ENCODE data around the gene PRTN3.

PRTN3 gene, protein sequence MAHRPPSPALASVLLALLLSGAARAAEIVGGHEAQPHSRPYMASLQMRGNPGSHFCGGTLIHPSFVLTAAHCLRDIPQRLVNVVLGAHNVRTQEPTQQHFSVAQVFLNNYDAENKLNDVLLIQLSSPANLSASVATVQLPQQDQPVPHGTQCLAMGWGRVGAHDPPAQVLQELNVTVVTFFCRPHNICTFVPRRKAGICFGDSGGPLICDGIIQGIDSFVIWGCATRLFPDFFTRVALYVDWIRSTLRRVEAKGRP

DNA sequence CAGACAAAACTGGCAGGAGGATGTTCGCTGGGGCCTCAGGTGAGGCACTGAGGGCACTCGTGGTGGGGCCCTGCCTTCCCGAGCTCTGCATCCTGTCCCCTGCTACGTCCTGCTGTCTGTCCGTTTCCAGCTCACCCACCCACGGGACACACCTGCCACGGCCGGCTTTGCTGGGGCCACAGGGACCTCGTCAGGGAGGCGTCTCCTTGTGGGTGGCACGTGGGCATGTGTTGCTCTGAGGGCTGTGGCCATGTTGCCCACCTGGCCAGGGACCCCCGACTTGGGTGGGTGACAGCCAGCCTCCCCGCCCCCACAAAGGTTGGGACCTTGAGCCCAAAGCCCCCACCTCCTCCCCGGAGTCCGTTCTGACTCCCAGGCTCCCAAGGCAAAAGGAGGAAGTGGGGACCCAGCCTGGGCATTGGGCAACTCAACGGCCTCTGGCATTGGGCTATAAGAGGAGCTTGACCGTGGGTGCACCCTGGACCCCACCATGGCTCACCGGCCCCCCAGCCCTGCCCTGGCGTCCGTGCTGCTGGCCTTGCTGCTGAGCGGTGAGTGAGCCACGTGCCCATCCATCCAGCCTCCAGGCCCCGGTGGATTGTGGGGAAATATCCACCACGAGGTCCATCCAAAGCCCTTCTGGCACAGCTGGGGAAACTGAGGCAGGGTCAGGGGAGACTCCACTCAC is at the start of gene PRTN3:
Gene PRTN3, plus strand, starts transcription at position 481 of the 688 bp plus-strand sequence. Its CDS starts 10 bp downstream, at position 491.
- ChIA-PET CTCF (no interaction called here), POLR2A (no interaction called here)
- no peak for TF ChIP-seq NFRKB (IDR thresholded peaks at IDR 0.05)
- no peak for TF ChIP-seq LEF1 (IDR thresholded peaks at IDR 0.05; ENCODE audit: borderline replicate concordance)
- no peak for TF ChIP-seq TARDBP (IDR thresholded peaks at IDR 0.05)
- TF ChIP-seq BHLHE40 (IDR thresholded peaks at IDR 0.05; ENCODE audit: borderline replicate concordance): no peak
- no peak for DNase-seq (ENCODE audit: extremely low spot score)

GRCh38 chr19:791007-791566 is 49.7 kb upstream of the PRTN3 start:
- ChIA-PET CTCF (no interaction called here), POLR2A (no interaction called here)
- no peak for DNase-seq (ENCODE audit: extremely low spot score)
- no peak for TF ChIP-seq ARNT (IDR thresholded peaks at IDR 0.05)
- no peak for TF ChIP-seq FOXA1 (IDR thresholded peaks at IDR 0.05)
- no peak for TF ChIP-seq HDGF (IDR thresholded peaks at IDR 0.05; ENCODE audit: borderline replicate concordance)
- no peak for TF ChIP-seq SUZ12 (IDR thresholded peaks at IDR 0.05)
- no peak for TF ChIP-seq CTBP1 (IDR thresholded peaks at IDR 0.05; ENCODE audit: borderline replicate concordance)
- TF ChIP-seq, protein P1, sequence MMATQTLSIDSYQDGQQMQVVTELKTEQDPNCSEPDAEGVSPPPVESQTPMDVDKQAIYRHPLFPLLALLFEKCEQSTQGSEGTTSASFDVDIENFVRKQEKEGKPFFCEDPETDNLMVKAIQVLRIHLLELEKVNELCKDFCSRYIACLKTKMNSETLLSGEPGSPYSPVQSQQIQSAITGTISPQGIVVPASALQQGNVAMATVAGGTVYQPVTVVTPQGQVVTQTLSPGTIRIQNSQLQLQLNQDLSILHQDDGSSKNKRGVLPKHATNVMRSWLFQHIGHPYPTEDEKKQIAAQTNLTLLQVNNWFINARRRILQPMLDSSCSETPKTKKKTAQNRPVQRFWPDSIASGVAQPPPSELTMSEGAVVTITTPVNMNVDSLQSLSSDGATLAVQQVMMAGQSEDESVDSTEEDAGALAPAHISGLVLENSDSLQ (IDR thresholded peaks at IDR 0.05): no peak
- no peak for TF ChIP-seq LEF1 (IDR thresholded peaks at IDR 0.05; ENCODE audit: borderline replicate concordance)
- no peak for TF ChIP-seq TARDBP (IDR thresholded peaks at IDR 0.05)
- no peak for TF ChIP-seq L3MBTL2 (conservative IDR thresholded peaks at IDR 0.05)
- TF ChIP-seq ELF4 (IDR thresholded peaks at IDR 0.05): no peak

DNA sequence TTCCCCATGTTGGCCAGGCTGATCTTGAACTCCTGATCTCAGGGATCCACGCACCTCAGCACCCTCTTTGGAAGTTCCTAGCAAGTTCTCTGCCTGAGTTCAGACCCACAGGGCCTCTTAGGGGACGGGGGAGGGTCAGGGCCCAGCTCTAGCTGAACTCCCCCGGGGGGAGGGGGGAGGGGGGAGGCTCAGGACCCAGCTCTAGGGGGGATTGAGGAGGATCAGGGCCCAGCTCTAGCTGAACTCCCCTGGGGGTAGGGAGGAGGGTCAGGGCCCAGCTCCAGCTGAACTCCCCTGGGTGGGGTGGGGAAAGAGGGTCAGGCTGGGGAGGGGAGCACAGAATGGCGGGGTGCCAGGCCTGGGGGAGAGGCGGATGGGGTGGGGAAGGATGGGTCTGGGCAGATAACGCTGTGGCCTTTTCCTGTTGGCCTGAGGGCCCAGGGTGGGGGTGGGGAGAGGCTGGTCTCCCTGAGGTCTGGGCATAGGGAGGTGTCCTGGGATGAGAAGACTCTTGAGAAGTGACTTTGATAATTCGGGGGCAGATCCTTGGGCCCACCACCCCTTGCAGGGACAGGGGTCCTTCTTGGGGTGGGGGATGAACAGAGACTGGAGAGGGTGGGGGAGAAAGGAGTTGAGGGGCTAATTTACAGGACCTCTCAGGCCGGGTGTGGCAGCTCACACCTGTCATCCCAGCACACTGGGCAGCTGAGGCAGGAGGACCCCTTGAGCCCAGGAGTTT is 49.1 kb upstream of the PRTN3 start:
- no peak for DNase-seq (ENCODE audit: extremely low spot score)
- POLR2A ChIA-PET: interaction anchor here (1.3 kb wide), 1 partner anchor 69 kb away, joined by 3 read pairs; no protein-coding TSS in a partner anchor
- CTCF ChIA-PET: no interaction called here
- TF ChIP-seq SUZ12 (IDR thresholded peaks at IDR 0.05): no peak
- TF ChIP-seq, protein P1 (IDR thresholded peaks at IDR 0.05): no peak
- TF ChIP-seq TARDBP (IDR thresholded peaks at IDR 0.05): no peak
- no peak for TF ChIP-seq CTBP1 (IDR thresholded peaks at IDR 0.05; ENCODE audit: borderline replicate concordance)
- TF ChIP-seq SP1 (IDR thresholded peaks at IDR 0.05): no peak
- no peak for TF ChIP-seq ZNF384 (IDR thresholded peaks at IDR 0.05)
- TF ChIP-seq L3MBTL2 (conservative IDR thresholded peaks at IDR 0.05): no peak

DNA sequence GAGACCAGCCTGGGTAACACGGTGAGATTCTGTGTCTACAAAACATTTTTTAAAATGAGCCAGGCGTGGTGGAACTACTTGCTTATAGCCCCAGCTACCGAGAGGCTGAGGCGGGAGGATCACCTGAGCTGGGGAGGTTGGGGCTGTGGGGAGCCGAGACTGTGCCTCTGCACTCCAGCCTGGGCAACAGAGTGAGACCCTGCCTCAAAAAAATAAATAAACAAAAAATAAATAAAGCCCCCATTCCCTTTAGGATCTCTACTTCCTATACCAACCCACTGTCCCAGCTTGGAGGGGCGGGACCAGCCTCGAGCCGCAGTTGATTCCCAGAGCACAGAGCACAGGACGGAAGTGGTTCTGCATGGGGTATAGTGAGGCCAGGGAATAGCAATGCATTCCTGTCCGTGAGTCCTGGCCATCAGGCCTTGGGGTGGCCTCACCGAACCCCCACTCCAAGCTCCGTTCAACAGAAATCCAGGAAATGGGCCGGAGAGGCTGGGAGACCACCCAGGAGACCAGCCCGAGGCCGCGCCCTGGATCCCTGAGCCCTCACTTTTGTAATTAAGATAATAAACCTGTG is 48.4 kb upstream of the PRTN3 start:
- no peak for DNase-seq (ENCODE audit: extremely low spot score)
- ChIA-PET CTCF (no interaction called here), POLR2A (interaction anchor here (1.3 kb wide), 1 partner anchor 68 kb away, joined by 3 read pairs; no protein-coding TSS in a partner anchor)
- TF ChIP-seq FOXK2 (IDR thresholded peaks at IDR 0.05): no peak
- no peak for TF ChIP-seq SUZ12 (IDR thresholded peaks at IDR 0.05)
- no peak for TF ChIP-seq NFRKB (IDR thresholded peaks at IDR 0.05)
- no peak for TF ChIP-seq SP1 (IDR thresholded peaks at IDR 0.05)
- no peak for TF ChIP-seq FOXA1 (IDR thresholded peaks at IDR 0.05)
- TF ChIP-seq ZNF384 (IDR thresholded peaks at IDR 0.05): no peak
- TF ChIP-seq ELF4 (IDR thresholded peaks at IDR 0.05): no peak
- TF ChIP-seq TARDBP (IDR thresholded peaks at IDR 0.05): no peak
- TF ChIP-seq HDGF (IDR thresholded peaks at IDR 0.05; ENCODE audit: borderline replicate concordance): no peak
- no peak for TF ChIP-seq L3MBTL2 (conservative IDR thresholded peaks at IDR 0.05)
- no peak for TF ChIP-seq CTBP1 (IDR thresholded peaks at IDR 0.05; ENCODE audit: borderline replicate concordance)
- TF ChIP-seq LEF1 (IDR thresholded peaks at IDR 0.05; ENCODE audit: borderline replicate concordance): no peak
- TF ChIP-seq, protein P1 (IDR thresholded peaks at IDR 0.05): no peak
- TF ChIP-seq ARNT (IDR thresholded peaks at IDR 0.05): no peak
- no peak for TF ChIP-seq BHLHE40 (IDR thresholded peaks at IDR 0.05; ENCODE audit: borderline replicate concordance)
- no peak for TF ChIP-seq FOXM1 (IDR thresholded peaks at IDR 0.05; ENCODE audit: borderline replicate concordance)

- POLR2A ChIA-PET: no interaction called here
- DNase-seq (ENCODE audit: extremely low spot score): no peak
- TF ChIP-seq CTBP1 (IDR thresholded peaks at IDR 0.05; ENCODE audit: borderline replicate concordance): no peak
- no peak for TF ChIP-seq TARDBP (IDR thresholded peaks at IDR 0.05)
- TF ChIP-seq L3MBTL2 (conservative IDR thresholded peaks at IDR 0.05): no peak
- CTCF ChIA-PET: no interaction called here
Measured at GRCh38 chr19:793806-794205, 47.0 kb upstream of the PRTN3 start.
